ENCODE data around the gene SGF29.
"Not testable (repeated sequence)": the region's sequence is repeated elsewhere in the genome, so short reads cannot be mapped to it uniquely, and the experiment has no call there.

Gene SGF29

GRCh38 chr16:28544998-28545397, 8.7 kb upstream of the SGF29 start:
- Histone ChIP-seq H3K79me1 (replicated peaks; ENCODE audit: low read length, poor library complexity, severe bottlenecking) (no peaks in the 10 kb centered on the region), H3K27ac (ENCODE audit: low read length, poor library complexity, severe bottlenecking) (no peak overlapping the region), H4K91ac (ENCODE audit: low read length) (no peak overlapping the region), H3K18ac (ENCODE audit: low read depth in 1 of 2, low read length in 2 of 2) (no peak overlapping the region), H2AK5ac (ENCODE audit: low read length, severe bottlenecking) (no peak overlapping the region), H3K14ac (ENCODE audit: low read length in 2 of 2) (no peak overlapping the region), H3K9me3 (ENCODE audit: control insufficient read depth, low read length) (no peaks in the 10 kb centered on the region), H3K4me3 (ENCODE audit: insufficient read depth in 1 of 2, low read depth in 1 of 2, low read length in 2 of 2) (no peak overlapping the region), H3K9ac (ENCODE audit: low read length) (no peak overlapping the region), H2BK15ac (ENCODE audit: low read depth, poor library complexity, severe bottlenecking) (no peak overlapping the region), H2BK120ac (ENCODE audit: low read depth, low read length) (no peak overlapping the region), H2BK5ac (ENCODE audit: low read depth, low read length, poor library complexity, severe bottlenecking) (no peak overlapping the region), H4K8ac (ENCODE audit: low read length) (no peak overlapping the region), H3K27me3 (ENCODE audit: control insufficient read depth in 1 of 2, insufficient read depth in 1 of 2, low read length in 2 of 2) (peaks cover 0 to 4% of the 10 kb centered on the region in 2 experiments), H3K23ac (ENCODE audit: low read length in 2 of 2) (no peak overlapping the region), H3K4me1 (ENCODE audit: control insufficient read depth, insufficient read depth, low read depth, low read length) (peaks cover 3% of the 10 kb centered on the region), H3K36me3 (ENCODE audit: control insufficient read depth in 1 of 2, insufficient read depth in 2 of 2, low read depth in 1 of 2, low read length in 2 of 2) (no peaks in the 10 kb centered on the region), H2AFZ (ENCODE audit: low read depth, low read length) (no peak overlapping the region), H2BK12ac (ENCODE audit: low read length in 2 of 2) (no peak overlapping the region), H3K4me2 (ENCODE audit: low read length, poor library complexity, severe bottlenecking) (no peak overlapping the region), H3K4ac (ENCODE audit: low read depth in 1 of 2, low read length in 2 of 2) (no peak overlapping the region)
- no CpG with 5 or more reads among the region's 3 CpGs for WGBS
- no peak for DNase-seq

- not testable (repeated sequence) for H2BK15ac ChIP-seq (ENCODE audit: low read depth, poor library complexity, severe bottlenecking); H3K9me3 ChIP-seq (ENCODE audit: control insufficient read depth, low read length); H4K8ac ChIP-seq (ENCODE audit: low read length); H3K27me3 ChIP-seq (ENCODE audit: control insufficient read depth in 1 of 2, insufficient read depth in 1 of 2, low read length in 2 of 2); H2AK5ac ChIP-seq (ENCODE audit: low read length, severe bottlenecking); H3K9ac ChIP-seq (ENCODE audit: low read length); H4K91ac ChIP-seq (ENCODE audit: low read length); DNase-seq; H3K27ac ChIP-seq (ENCODE audit: low read length, poor library complexity, severe bottlenecking); H2AFZ ChIP-seq (ENCODE audit: low read depth, low read length); H2BK12ac ChIP-seq (ENCODE audit: low read length in 2 of 2); H3K4me2 ChIP-seq (ENCODE audit: low read length, poor library complexity, severe bottlenecking); H3K4me3 ChIP-seq (ENCODE audit: insufficient read depth in 1 of 2, low read depth in 1 of 2, low read length in 2 of 2); H3K18ac ChIP-seq (ENCODE audit: low read depth in 1 of 2, low read length in 2 of 2); H3K4me1 ChIP-seq (ENCODE audit: control insufficient read depth, insufficient read depth, low read depth, low read length); H2BK120ac ChIP-seq (ENCODE audit: low read depth, low read length); H3K23ac ChIP-seq (ENCODE audit: low read length in 2 of 2); H3K14ac ChIP-seq (ENCODE audit: low read length in 2 of 2); H3K79me1 ChIP-seq (replicated peaks; ENCODE audit: low read length, poor library complexity, severe bottlenecking); H3K4ac ChIP-seq (ENCODE audit: low read depth in 1 of 2, low read length in 2 of 2); H2BK5ac ChIP-seq (ENCODE audit: low read depth, low read length, poor library complexity, severe bottlenecking); H3K36me3 ChIP-seq (ENCODE audit: control insufficient read depth in 1 of 2, insufficient read depth in 2 of 2, low read depth in 1 of 2, low read length in 2 of 2)
- 88% methylated on average over 6 of the region's 7 CpGs for WGBS
These were observed 7.8 kb upstream of the SGF29 start for GRCh38 chr16:28545964-28546363.

DNA sequence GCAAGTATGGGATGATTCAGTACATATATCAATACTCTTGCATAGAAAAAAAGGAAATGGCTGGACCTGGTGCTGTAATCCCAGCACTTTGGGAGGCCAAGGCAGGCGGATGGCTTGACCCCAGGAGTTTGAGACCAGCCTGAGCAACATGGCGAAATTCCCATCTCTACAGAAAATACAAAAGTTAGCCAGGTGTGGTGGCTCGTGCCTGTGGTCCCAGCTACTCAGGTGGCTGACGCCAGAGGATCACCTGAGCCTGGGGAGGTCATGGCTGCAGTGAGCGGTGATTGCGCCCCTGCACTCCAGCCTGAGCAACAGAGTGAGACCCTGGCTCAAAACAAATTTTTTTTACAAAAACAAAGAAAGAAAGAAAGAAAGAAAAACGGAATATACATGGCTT, 7.1 kb upstream of the SGF29 start:
- no peak overlapping the region for H2AFZ ChIP-seq (ENCODE audit: low read depth, low read length)
- no peaks in the 10 kb centered on the region for H3K36me3 ChIP-seq (ENCODE audit: control insufficient read depth in 1 of 2, insufficient read depth in 2 of 2, low read depth in 1 of 2, low read length in 2 of 2)
- no peak overlapping the region for H2BK120ac ChIP-seq (ENCODE audit: low read depth, low read length)
- H3K79me1 ChIP-seq (replicated peaks; ENCODE audit: low read length, poor library complexity, severe bottlenecking) = no peaks in the 10 kb centered on the region
- no peak overlapping the region for H2BK5ac ChIP-seq (ENCODE audit: low read depth, low read length, poor library complexity, severe bottlenecking)
- H3K9ac ChIP-seq (ENCODE audit: low read length) = no peak overlapping the region
- no peak overlapping the region for H3K4ac ChIP-seq (ENCODE audit: low read depth in 1 of 2, low read length in 2 of 2)
- no peak overlapping the region for H3K14ac ChIP-seq (ENCODE audit: low read length in 2 of 2)
- no peak overlapping the region for H3K4me2 ChIP-seq (ENCODE audit: low read length, poor library complexity, severe bottlenecking)
- 73% methylated on average over 4 of the region's 7 CpGs for WGBS
- H3K9me3 ChIP-seq (ENCODE audit: control insufficient read depth, low read length) = no peaks in the 10 kb centered on the region
- H4K8ac ChIP-seq (ENCODE audit: low read length) = no peak overlapping the region
- H2AK5ac ChIP-seq (ENCODE audit: low read length, severe bottlenecking) = no peak overlapping the region
- no peak overlapping the region for H2BK15ac ChIP-seq (ENCODE audit: low read depth, poor library complexity, severe bottlenecking)
- H3K27ac ChIP-seq (ENCODE audit: low read length, poor library complexity, severe bottlenecking) = no peak overlapping the region
- no peak overlapping the region for H2BK12ac ChIP-seq (ENCODE audit: low read length in 2 of 2)
- H3K18ac ChIP-seq (ENCODE audit: low read depth in 1 of 2, low read length in 2 of 2) = no peak overlapping the region
- H4K91ac ChIP-seq (ENCODE audit: low read length) = no peak overlapping the region
- no peak overlapping the region for H3K4me3 ChIP-seq (ENCODE audit: insufficient read depth in 1 of 2, low read depth in 1 of 2, low read length in 2 of 2)
- no peak overlapping the region for H3K23ac ChIP-seq (ENCODE audit: low read length in 2 of 2)
- H3K4me1 ChIP-seq (ENCODE audit: control insufficient read depth, insufficient read depth, low read depth, low read length) = no peaks in the 10 kb centered on the region
- H3K27me3 ChIP-seq (ENCODE audit: control insufficient read depth in 1 of 2, insufficient read depth in 1 of 2, low read length in 2 of 2) = peaks cover 0 to 4% of the 10 kb centered on the region in 2 experiments
- no peak for DNase-seq

DNA sequence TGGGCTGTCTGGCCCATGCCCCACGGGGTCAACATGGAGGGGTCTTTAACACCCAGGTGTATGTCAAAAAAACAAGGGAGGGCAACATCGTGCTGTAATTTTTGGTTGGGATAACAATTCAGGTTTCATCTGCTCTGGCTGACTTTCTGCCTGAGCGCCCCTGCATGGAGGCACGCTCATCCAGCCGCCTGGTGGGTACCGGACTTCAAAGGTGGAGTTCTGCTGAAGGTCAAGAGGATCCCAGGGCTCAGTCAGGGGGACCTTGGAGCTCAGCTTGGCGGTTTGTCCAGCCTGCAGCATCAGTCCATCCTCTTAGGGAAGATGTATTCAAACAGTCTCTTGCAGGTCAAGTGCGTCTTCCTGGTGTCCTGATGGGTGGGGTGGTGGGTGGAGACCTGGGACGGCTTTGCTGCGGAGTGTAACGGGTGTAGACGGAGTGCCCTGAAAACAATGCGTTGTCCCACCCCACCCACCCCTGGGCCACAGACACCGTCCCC, 5.4 kb upstream of the SGF29 start:
- Histone ChIP-seq H3K9ac (ENCODE audit: low read length) (no peak overlapping the region), H2BK15ac (ENCODE audit: low read depth, poor library complexity, severe bottlenecking) (no peak overlapping the region), H2BK5ac (ENCODE audit: low read depth, low read length, poor library complexity, severe bottlenecking) (no peak overlapping the region), H3K36me3 (ENCODE audit: control insufficient read depth in 1 of 2, insufficient read depth in 2 of 2, low read depth in 1 of 2, low read length in 2 of 2) (no peaks in the 10 kb centered on the region), H3K27me3 (ENCODE audit: control insufficient read depth in 1 of 2, insufficient read depth in 1 of 2, low read length in 2 of 2) (peaks cover 0 to 4% of the 10 kb centered on the region in 2 experiments), H3K23ac (ENCODE audit: low read length in 2 of 2) (no peak overlapping the region), H4K91ac (ENCODE audit: low read length) (no peak overlapping the region), H3K27ac (ENCODE audit: low read length, poor library complexity, severe bottlenecking) (no peak overlapping the region), H3K9me3 (ENCODE audit: control insufficient read depth, low read length) (no peaks in the 10 kb centered on the region), H3K4ac (ENCODE audit: low read depth in 1 of 2, low read length in 2 of 2) (no peak overlapping the region), H3K4me2 (ENCODE audit: low read length, poor library complexity, severe bottlenecking) (no peak overlapping the region), H2AK5ac (ENCODE audit: low read length, severe bottlenecking) (no peak overlapping the region), H2AFZ (ENCODE audit: low read depth, low read length) (no peak overlapping the region), H4K8ac (ENCODE audit: low read length) (no peak overlapping the region), H3K18ac (ENCODE audit: low read depth in 1 of 2, low read length in 2 of 2) (no peak overlapping the region), H3K4me3 (ENCODE audit: insufficient read depth in 1 of 2, low read depth in 1 of 2, low read length in 2 of 2) (no peak overlapping the region), H3K14ac (ENCODE audit: low read length in 2 of 2) (no peak overlapping the region), H3K4me1 (ENCODE audit: control insufficient read depth, insufficient read depth, low read depth, low read length) (no peaks in the 10 kb centered on the region), H2BK120ac (ENCODE audit: low read depth, low read length) (no peak overlapping the region), H2BK12ac (ENCODE audit: low read length in 2 of 2) (no peak overlapping the region), H3K79me1 (replicated peaks; ENCODE audit: low read length, poor library complexity, severe bottlenecking) (no peaks in the 10 kb centered on the region)
- WGBS = 92% methylated on average over 13 of the region's 14 CpGs
- no peak for DNase-seq
